Skin epidermis (tissue), 12 donors: Measurements from ENCODE around the gene CCDC141.
"Not testable (repeated sequence)": the region's sequence is repeated elsewhere in the genome, so short reads cannot be mapped to it uniquely, and the experiment has no call there.

Experiments
- H3K27ac ChIP-seq, 21 experiments: fragments of 200-600 bp; sonication (generic) in 11 of 21; one replicate each; pipeline ENCODE4 v1.5.0; 2020; ENCODE audit warnings: mild to moderate bottlenecking in 3 of 21, inconsistent platforms in 2 of 21, moderate library complexity in 2 of 21
- H3K4me3 ChIP-seq, 7 experiments: fragments of 200-600 bp; sonication (generic) in 2 of 7; one replicate each; pipeline ENCODE4 v1.5.0; 2020; ENCODE audit warnings: inconsistent platforms in 2 of 7, mild to moderate bottlenecking in 2 of 7, moderate library complexity in 1 of 7

The CCDC141 gene

GRCh38 chr2:179049546-179050311 lies at the start of gene CCDC141:
CCDC141 (minus strand) TSS chr2:179050137; CDS start chr2:179049941, 196 bp downstream.
- Histone ChIP-seq H3K27ac (peak within 1 kb of the TSS in 10 of 21 experiments; percentile 5 to 86 (median 51)), H3K4me3 (peak within 1 kb of the TSS in 6 of 7 experiments; percentile 3 to 19 (median 10))

GRCh38 chr2:179098080-179098689 lies 48.2 kb upstream of the CCDC141 start:
- H3K4me3 ChIP-seq = no peak overlapping the region
- H3K27ac ChIP-seq = no peak overlapping the region

GRCh38 chr2:179097131-179097530 lies 47.2 kb upstream of the CCDC141 start:
- Histone ChIP-seq H3K4me3 (no peak overlapping the region), H3K27ac (no peak overlapping the region)

- no peak overlapping the region for H3K4me3 ChIP-seq
- H3K27ac ChIP-seq = no peak overlapping the region
These were observed 46.2 kb upstream of the CCDC141 start for GRCh38 chr2:179096090-179096489.

GRCh38 chr2:179092912-179093311 lies 43.0 kb upstream of the CCDC141 start:
- not testable (repeated sequence) for H3K27ac ChIP-seq, H3K4me3 ChIP-seq

- Histone ChIP-seq H3K4me3 (no peak overlapping the region), H3K27ac (no peak overlapping the region)
These were observed 32.8 kb upstream of the CCDC141 start for GRCh38 chr2:179082697-179083096.

- no peak overlapping the region for H3K4me3 ChIP-seq
- no peak overlapping the region for H3K27ac ChIP-seq
These were observed 32.0 kb upstream of the CCDC141 start for GRCh38 chr2:179081954-179082353.

- no peak overlapping the region for H3K4me3 ChIP-seq
- H3K27ac ChIP-seq = no peak overlapping the region
These were observed 22.6 kb upstream of the CCDC141 start for GRCh38 chr2:179072527-179072926.

- no peak overlapping the region for H3K4me3 ChIP-seq
These were observed 21.9 kb upstream of the CCDC141 start for GRCh38 chr2:179071810-179072355.

GRCh38 chr2:179070895-179071294 lies 21.0 kb upstream of the CCDC141 start:
- H3K27ac ChIP-seq = no peak overlapping the region
- H3K4me3 ChIP-seq = no peak overlapping the region

More at GRCh38 chr2:179071810-179072355, 21.9 kb upstream of the CCDC141 start:
- no peak overlapping the region for H3K27ac ChIP-seq

- Histone ChIP-seq H3K27ac (no peak overlapping the region), H3K4me3 (no peak overlapping the region)
These were observed 19.7 kb upstream of the CCDC141 start for GRCh38 chr2:179069685-179070084.

GRCh38 chr2:179068991-179069643 lies 19.2 kb upstream of the CCDC141 start:
- Histone ChIP-seq H3K4me3 (no peak overlapping the region), H3K27ac (no peak overlapping the region)

GRCh38 chr2:179059026-179059700 lies 9.2 kb upstream of the CCDC141 start:
- Histone ChIP-seq H3K4me3 (no peak overlapping the region), H3K27ac (no peak overlapping the region)

- Histone ChIP-seq H3K4me3 (no peak overlapping the region), H3K27ac (no peak overlapping the region)
These were observed 7.8 kb upstream of the CCDC141 start for GRCh38 chr2:179057737-179058136.

- not testable (repeated sequence) for H3K4me3 ChIP-seq, H3K27ac ChIP-seq
These were observed 3.6 kb upstream of the CCDC141 start for GRCh38 chr2:179053568-179053967.

GRCh38 chr2:179051250-179051649 lies 1.3 kb upstream of the CCDC141 start:
- Histone ChIP-seq H3K27ac (no peak overlapping the region), H3K4me3 (no peak overlapping the region)

GRCh38 chr2:179050755-179051154 lies 818 bp upstream of the CCDC141 start:
- Histone ChIP-seq H3K27ac (no peak overlapping the region), H3K4me3 (no peak overlapping the region)

- peak overlapping the region in 6 of 7 experiments; percentile 3 to 19 (median 10) for H3K4me3 ChIP-seq
These were observed 763 bp downstream of the CCDC141 start for GRCh38 chr2:179049203-179049545.

GRCh38 chr2:179048099-179048498 lies 1.8 kb downstream of the CCDC141 start:
- H3K27ac ChIP-seq = peak overlapping the region in 5 of 21 experiments; percentile 50 to 86 (median 63)
- peak overlapping the region in 1 of 7 experiments; percentile 8 for H3K4me3 ChIP-seq

More at GRCh38 chr2:179049203-179049545, 763 bp downstream of the CCDC141 start:
- H3K27ac ChIP-seq = peak overlapping the region in 10 of 21 experiments; percentile 5 to 86 (median 51)

- not testable (repeated sequence) for H3K27ac ChIP-seq, H3K4me3 ChIP-seq
These were observed 4.3 kb downstream of the CCDC141 start for GRCh38 chr2:179045602-179046001.
